NCI-H1105 treated with DMSO at 0.1 percent for 48 hours (cell line): ENCODE data around the gene FYB1.
"Not testable (repeated sequence)": the region's sequence is repeated elsewhere in the genome, so short reads cannot be mapped to it uniquely, and the experiment has no call there.

Source experiments
- DNase-seq: peaks from one replicate; lab custom pipeline; 2025; lab: John Stamatoyannopoulos, UW

Gene FYB1

DNA sequence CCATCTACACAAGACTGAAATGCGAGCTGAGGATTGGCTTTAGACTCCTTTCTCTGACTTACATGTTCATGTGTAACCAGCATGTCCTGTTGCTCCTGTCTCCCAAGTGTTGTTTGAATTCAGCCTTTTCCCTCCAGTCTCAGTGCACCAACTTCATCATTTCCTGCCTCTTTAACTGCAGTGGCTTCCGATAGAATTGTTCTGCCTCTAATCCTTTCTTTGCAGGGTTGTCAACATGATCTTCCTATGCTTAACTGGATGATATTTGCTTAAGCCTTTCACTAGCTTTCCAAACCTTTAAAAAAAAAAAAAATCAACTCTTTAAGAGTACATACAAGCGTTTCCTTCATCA, 6.7 kb upstream of the FYB1 start:
- no peak for DNase-seq

DNA sequence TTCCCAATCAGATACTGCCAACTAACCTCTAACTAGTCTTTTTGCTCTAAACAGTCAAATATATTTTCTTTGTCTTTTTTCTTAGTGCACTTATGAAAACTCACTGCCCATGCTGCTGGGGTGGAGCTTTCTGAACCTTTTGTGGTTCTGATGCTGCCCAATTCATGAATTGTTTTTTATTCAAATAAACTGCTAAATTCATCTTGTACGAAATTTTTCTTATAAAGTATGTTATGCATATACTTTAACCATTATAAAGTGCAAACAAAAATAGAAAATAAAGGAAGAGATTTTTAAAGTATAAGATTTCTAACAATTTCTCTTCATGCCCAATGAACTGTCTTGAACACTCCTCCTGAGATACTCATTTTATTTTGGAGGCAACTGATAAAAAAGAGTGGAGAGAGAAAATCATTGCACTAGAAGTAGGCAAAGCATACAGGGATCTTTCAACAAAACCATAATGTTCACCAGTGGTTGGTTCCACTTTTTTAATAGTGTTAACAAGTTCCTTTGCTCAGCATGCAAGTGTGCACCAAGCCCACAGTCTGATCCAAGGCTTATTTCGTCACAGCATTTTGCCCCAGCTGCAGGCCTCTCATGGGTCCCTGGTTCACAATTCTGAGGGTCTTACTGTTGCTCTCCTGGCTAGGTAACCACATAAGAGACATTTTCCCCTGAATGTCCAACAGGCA, 6.2 kb upstream of the FYB1 start:
- DNase-seq = no peak

DNA sequence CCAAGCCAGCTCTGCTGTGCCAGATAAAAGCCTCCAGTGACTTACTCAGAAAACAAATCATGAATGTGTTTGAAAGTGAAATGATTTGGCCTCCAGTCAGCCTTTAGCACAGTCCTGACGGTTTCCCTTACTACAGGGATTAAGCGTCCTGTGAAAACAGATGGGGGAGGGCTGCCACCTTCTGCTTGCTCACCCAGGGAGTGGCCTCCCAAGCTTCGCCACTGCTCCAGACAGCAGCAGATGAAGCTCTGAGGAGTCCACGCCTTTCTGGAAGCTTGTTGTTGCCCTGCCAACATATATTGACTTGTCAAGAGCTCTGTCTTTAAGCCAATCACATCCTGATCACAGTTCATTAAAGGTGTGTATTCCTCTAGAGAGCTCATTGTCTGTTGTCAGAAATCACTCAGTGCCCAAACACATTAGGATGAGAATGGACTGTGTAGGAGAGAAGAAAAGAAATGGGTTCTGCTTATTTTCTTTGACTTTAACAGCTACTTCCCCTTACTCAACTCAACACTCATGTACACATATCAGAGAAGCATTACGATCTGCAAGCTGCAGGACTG, 4.9 kb upstream of the FYB1 start:
- no peak for DNase-seq

- no peak for DNase-seq
Observed at GRCh38 chr5:39223565-39224156, 4.3 kb upstream of the FYB1 start.

- DNase-seq = not testable (repeated sequence)
Observed at GRCh38 chr5:39221671-39222070, 2.3 kb upstream of the FYB1 start.

DNA sequence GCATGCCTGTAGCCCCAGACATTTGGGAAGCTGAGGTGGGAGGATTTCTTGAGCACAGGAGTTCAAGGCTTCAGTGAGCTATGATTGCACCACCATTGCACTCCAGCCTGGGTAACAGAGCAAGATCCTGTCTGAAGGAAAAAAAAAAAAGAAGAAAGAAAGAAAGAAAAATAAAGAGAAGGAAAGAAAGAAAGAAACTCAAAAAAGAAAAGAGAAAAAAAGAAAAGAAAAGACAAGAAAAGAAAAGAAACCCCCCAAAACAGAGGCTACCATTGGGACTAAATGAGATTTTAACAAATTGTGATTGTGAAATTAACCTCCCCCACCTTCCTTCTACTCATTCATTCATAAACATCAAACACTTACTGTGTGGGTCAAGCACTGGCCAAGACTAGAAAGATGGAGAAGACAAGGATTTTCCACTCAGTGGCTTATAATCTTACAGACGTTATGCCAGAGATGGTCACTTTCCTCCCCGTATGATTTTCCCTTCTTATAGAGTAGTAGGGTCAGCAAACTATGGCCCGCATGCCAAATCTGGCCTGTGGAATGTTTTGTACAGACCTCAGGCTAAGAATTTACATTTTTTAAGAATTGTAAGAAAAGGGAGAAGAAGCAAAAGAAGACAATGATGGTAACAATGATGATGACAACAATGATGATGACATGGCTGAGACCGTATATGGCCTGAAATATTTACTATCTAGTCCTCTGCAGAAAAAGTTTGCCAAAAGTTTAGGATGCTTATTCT, 1.1 kb upstream of the FYB1 start:
- DNase-seq = no peak

DNA sequence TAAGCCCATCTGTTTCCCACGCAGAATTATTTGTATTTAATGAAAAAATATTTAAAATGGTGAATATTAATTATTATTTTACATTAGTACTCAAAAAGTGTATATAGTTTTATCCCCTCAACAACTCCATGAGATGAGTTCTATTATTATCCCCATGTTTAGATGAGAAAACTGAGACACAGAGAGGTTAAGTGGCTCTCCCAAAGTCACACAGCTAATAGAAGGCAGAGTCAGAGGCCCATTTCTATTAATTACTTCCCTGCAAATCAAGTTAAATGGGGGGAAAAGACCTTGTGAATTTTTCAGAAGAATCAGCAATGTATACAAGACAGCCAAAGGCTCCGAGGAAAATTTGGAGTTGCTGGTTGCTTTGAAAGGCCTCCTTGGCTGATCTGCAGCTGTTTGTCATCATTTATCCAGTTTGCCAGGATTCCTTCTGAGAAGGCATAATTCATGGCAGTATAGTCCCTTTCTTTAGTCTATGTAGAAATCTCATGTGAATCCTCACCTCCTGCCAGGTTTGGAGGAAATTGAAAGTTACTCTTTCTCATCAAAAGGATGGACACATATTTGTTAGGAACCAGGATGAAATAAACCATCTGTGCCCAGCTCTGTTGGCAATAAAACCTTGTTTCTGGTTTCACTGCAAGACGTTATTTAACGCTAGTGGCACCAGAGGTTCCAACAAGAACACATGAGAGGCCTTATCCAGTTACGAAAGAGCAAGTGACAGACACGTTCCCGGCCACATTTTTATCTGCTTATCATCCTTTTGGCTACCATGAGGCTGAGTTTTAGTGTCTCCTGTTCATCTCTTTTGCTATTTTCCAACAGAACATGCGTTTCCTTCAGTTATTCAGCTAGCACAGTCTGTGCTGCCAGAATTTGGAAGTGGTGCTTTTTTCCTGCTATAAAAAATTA, 621 bp downstream of the FYB1 start:
- no peak for DNase-seq

DNA sequence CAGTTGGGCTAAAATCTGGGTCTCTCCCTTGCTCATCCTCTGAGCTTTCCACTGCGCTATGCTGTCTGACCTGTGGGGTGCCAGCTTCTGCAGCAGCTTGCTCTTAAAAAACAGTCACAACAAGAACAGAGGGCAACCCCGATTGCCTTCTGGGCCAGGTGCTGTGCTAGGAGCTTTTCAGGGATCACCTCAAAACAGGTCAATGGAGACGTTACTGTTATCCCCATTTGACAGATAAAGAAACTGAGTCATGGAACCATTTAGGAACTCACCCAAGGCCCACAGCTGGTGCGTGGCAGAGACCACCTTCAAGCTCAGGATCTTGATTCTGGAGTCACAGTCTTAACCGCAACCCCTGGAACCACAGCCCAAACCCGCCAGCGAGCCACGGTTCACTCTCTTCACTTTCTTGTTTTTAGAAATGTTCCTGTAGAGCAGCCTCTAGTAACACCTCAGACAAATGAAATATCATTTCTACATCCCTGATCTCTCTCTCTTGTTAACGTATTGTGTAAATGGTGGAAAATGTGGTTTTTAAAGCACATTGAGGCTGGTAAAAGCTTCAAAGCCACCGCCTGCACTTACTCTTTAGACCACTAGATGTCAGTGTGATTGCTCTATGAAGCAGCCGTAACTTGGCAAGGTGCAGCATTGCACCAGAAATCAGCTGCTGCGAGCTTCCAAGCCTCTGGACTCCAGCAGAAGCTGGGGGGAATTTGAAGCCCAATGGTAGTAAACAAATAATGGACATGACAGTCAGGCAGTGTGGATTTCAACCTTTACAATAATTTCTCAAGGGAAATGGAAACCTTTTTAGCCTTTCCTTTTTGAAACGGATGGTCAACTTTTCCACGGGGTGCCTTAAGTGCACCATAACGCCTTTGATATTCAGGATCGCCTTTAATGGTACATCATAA, 1.7 kb downstream of the FYB1 start:
- DNase-seq = peak; percentile 45

DNA sequence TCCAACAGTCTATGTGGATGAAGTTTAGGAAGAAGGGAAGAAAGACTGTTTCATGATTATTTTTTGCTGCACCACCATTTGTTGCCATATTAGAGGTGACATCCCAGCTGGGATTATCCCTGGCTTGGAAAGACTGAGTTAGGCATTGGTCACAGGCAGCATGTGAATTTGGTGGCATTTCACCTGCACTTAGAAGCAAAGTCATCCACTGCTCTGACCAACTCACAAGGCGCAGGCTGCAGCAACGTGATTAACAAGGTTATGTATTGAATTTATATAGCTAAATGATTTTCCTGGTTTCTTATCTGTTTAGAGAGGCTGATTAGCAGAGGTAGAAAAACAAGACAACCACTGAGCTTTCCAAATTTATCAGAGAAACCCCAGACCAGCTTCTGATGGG, 2.7 kb downstream of the FYB1 start:
- no peak for DNase-seq

- no peak for DNase-seq
Observed at GRCh38 chr5:39215857-39216256, 3.5 kb downstream of the FYB1 start.

DNA sequence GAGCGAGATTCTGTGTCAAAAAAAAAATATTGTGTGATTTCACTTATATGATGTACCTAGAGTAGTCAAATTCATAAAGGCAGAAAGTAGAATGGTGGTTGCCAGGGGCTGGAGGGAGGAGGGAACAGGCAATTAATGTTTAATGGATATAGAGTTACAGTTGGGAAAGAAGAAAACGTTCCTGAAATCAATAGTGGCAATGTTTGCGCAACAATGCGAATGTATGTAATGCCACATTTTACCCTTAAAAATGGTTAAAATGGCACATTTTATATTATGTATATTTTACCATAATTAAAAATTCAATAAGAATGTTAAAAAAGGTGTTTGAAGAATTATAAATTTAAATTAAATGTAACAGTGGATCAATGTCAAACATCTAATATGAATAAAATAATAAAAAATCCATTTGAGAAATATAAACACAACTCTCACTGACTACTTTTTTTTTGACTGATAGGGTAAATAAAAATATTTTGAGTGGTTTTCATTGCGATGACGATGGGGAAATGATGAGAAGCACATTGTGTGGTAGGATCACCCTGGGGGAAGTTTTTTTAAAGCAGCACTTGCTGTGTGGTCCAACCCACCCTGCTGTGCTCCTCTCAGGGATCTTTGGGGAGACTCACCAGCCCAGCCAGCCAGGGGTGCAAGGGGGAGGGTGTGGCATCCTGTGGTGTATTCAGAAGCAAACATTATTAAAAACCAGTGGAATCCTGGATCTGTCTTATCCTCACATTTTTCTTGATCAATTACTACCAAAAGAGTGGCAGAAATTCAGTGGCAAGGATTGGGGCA, 4.3 kb downstream of the FYB1 start:
- no peak for DNase-seq

DNA sequence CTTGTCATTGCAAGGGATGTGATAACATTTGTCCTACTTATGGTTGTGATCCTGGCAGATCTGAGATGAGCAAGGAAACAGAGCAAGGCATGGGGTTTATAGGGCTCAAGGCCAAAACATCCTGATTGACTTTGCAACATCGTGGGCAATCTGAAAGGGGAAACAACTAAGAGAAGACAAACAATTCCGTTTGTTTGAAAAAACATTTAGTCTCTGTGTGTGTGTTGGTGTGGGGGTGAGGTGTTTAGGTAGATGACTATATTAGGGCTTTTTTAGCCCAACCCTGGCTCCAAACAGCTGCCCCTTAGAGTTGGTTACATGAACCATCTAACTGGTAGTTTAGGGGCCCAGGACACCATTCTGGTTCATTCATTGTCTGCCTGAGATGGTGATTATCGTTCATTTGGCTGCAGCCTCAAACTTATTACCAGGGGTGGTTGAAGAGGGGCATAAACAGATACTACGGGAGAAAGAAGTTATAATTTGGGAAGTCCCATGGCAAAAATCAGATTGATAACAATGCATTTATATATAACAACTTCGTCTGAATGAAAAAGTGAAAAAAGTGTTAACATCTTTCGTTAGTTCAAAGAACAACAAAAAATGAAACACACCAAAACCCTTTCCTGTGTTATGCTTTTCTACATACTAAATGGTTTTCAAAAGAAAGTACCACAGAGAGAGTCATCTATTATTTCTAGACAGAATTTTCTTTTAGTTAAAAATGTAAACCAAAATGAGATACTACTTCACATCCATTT, 5.7 kb downstream of the FYB1 start:
- no peak for DNase-seq

DNA sequence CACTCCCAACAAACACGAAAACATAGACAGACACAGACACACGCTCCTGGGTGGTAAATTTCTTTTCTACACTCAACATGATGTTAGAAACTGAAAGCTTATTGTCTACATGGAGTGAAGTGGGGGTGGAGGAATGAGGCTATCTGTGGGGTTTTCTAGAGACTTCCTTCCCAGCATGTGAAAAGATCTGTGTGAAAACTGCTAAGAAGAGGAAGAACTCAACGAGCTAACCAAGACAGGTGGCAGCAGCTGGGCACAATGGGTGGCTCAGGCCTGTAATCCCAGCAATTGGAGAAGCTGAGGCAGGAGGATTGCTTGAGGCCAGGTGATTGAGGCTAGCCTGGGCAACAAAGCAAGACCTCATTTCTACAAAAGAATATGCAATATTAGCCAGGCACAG, 7.6 kb downstream of the FYB1 start:
- DNase-seq = no peak

GRCh38 chr5:39209924-39210323, 9.4 kb downstream of the FYB1 start:
- no peak for DNase-seq

- DNase-seq = no peak
Observed at GRCh38 chr5:39208471-39208870, 10.9 kb downstream of the FYB1 start.

GRCh38 chr5:39207345-39208045, 11.9 kb downstream of the FYB1 start:
- no peak for DNase-seq

GRCh38 chr5:39206630-39207321, 12.6 kb downstream of the FYB1 start:
- DNase-seq = no peak

DNA sequence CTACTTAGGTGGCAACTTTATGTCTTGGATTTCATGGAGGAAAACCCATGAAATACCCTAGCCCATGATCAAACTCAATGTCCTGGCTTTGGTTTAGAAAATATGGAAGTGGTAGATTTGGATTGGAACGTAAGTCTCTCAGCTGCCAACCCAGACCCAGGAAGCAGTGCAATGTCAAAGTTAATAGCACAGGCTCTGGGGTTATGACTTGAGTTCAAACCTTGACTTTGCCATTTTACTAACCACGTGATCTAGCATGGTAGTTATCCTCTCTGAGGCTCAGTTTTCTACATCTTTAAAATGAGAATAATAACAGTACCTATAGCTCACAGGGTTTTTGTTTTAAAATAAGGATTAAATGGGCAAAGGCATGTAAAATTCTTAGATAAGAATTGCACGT, 13.8 kb downstream of the FYB1 start:
- DNase-seq = no peak
